SH-SY5Y (cell line): ENCODE data around the gene PPFIA1.

ENCODE experiments used
- GATA2 ChIP-seq: IDR thresholded peaks from 2 replicates; pipeline ENCODE4 v1.6.1; 2011; ENCODE audit warnings: mild to moderate bottlenecking, low read depth, low read length
- GATA3 ChIP-seq: IDR thresholded peaks from 2 replicates; pipeline ENCODE4 v1.6.1; 2011; ENCODE audit warnings: low read depth, mild to moderate bottlenecking, low read length, moderate library complexity

DNA sequence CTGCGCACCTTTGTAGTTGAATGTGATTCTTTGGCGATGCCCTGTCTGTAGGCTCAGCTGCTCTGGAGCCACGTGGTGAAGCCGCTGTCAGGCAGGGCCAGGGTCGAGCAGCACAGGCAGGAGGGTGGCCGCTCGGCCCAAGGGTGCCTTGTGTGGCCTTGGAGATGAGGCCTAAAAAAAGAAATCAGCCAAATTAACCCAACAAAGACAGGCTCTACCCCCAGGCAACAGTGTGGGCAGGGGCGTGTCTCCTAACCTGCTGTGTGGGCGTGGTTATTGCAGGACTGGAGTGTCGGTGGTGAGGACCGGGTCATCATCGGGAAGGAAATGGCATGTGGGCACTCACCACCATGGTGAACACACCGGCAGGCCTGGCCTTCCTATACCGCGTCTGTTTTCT, 162.1 kb downstream of the PPFIA1 start:
- no peak for TF ChIP-seq GATA2
- TF ChIP-seq GATA3, result no peak
